Gastrocnemius medialis (tissue), 4 donors: ENCODE data around the gene KCNK17. TPM values are rescaled to one million over a fixed set of nuclear protein-coding genes. Genes with fewer than 3 reads are reported as not detected.

ENCODE experiments used
- ATAC-seq, 2 donors: fragments of 150-250 bp; one replicate each; pipeline ENCODE4 v1.9.1; 2016
- DNase-seq, 2 donors: peaks; one replicate each; pipeline ENCODE4 v3.0.0-alpha.2; 2019
- H3K27ac ChIP-seq, 4 donors: fragments of 200-600 bp; sonication (generic); 1 replicate in 1 of 4; 2 replicates in 3 of 4; pipeline ENCODE4 v1.5.1; 2016 to 2018; ENCODE audit warnings: mild to moderate bottlenecking in 2 of 4, moderate library complexity in 1 of 4
- H3K27me3 ChIP-seq, 3 donors: fragments of 200-600 bp; sonication (generic) in 2 of 3; 1 replicate in 1 of 3; 2 replicates in 2 of 3; pipeline versions ENCODE4 v1.5.1 to v1.6.0; 2016 to 2019; ENCODE audit warnings: mild to moderate bottlenecking in 1 of 3, moderate library complexity in 1 of 3
- H3K36me3 ChIP-seq, 2 donors: fragments of 200-600 bp; sonication (generic) in 1 of 2; one replicate each; pipeline ENCODE4 v1.5.1; 2017 to 2018
- H3K4me1 ChIP-seq, 2 donors: fragments of 200-600 bp; sonication (generic) in 1 of 2; one replicate each; pipeline ENCODE4 v1.5.1; 2016 to 2017; ENCODE audit warnings: mild to moderate bottlenecking in 2 of 2
- H3K4me3 ChIP-seq, 4 donors: fragments of 200-600 bp; sonication (generic) in 3 of 4; 1 replicate in 1 of 4; 2 replicates in 3 of 4; pipeline ENCODE4 v1.5.1; 2016 to 2019; ENCODE audit warnings: mild to moderate bottlenecking in 2 of 4
- H3K9me3 ChIP-seq, 3 donors: fragments of 200-600 bp; sonication (generic) in 2 of 3; 1 replicate in 1 of 3; 2 replicates in 2 of 3; pipeline ENCODE4 v1.5.1; 2016 to 2019
- POLR2A ChIP-seq, 2 donors: fragments of 450-650 bp; IDR thresholded peaks; one replicate each; pipeline ENCODE4 v1.6.1; 2017; ENCODE audit warnings: antibody characterized with exemption in 2 of 2, mild to moderate bottlenecking in 2 of 2, moderate library complexity in 2 of 2
- in situ Hi-C, 4 donors: fragments of 200-750 bp; cut with MboI; loops; one replicate each; pipeline versions ENCODE4 v1.15.0 to v1.8.0; 2017; ENCODE audit warnings: low sequenced_read_pairs in 4 of 4
- intact Hi-C: fragments of 100-400 bp; cut with DNase I; formaldehyde crosslinking; loops from one replicate; pipeline ENCODE4 v1.15.1; 2023; ENCODE audit warnings: low total_unique reads
- total RNA-seq, 4 donors: library from RNA; depleted of rRNA; stranded (reverse); fragments of >200 nt; gene quantifications; one replicate each; pipeline versions ENCODE4 v1.1.0 to v1.2.3, GENCODE V29; 2016
- TF ChIP-seq, protein P1 (sequence below), 5 experiments: fragments of 450-650 bp in 3 of 5; fragments of 200-600 bp in 2 of 5; sonication (generic) in 2 of 5; IDR thresholded peaks in 4 of 5; conservative IDR thresholded peaks in 1 of 5; 1 replicate in 4 of 5; 2 replicates in 1 of 5; pipeline ENCODE4 v1.5.1; 2016 to 2019; ENCODE audit warnings: antibody characterized with exemption in 5 of 5, mild to moderate bottlenecking in 3 of 5, moderate library complexity in 3 of 5

KCNK17 gene
- total RNA-seq, 4 donors from 2014 or later, result not detected

DNA sequence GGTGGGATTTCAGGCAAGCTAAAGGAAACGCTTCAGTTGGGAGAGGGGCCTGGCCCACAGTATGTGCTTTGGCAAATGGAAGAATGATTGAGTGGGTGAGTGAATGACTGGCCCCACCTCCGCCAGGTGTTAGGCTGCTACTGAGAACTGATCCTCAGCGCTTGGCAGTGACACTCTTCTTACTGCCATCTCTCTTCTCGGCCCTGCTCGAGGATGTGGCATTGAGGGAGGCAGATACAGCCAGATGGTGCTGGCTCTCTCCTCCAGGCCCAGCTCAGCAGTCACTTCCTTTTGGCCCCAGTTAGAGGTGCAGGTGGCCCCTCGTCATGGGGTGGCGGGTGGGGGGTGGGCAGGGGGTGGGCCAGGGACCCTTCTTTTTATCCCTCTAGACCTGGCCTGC lies 46.0 kb downstream of the KCNK17 start:
- Histone ChIP-seq H3K4me3 (no peak overlapping the region), H3K9me3 (no peaks in the 10 kb centered on the region), H3K27ac (no peak overlapping the region), H3K27me3 (no peaks in the 10 kb centered on the region), H3K36me3 (no peaks in the 10 kb centered on the region), H3K4me1 (no peaks in the 10 kb centered on the region)
- ATAC-seq, result no peak
- intact Hi-C loops, result no loop called here
- in situ Hi-C loops, result no loop called here
- TF ChIP-seq, protein P1, sequence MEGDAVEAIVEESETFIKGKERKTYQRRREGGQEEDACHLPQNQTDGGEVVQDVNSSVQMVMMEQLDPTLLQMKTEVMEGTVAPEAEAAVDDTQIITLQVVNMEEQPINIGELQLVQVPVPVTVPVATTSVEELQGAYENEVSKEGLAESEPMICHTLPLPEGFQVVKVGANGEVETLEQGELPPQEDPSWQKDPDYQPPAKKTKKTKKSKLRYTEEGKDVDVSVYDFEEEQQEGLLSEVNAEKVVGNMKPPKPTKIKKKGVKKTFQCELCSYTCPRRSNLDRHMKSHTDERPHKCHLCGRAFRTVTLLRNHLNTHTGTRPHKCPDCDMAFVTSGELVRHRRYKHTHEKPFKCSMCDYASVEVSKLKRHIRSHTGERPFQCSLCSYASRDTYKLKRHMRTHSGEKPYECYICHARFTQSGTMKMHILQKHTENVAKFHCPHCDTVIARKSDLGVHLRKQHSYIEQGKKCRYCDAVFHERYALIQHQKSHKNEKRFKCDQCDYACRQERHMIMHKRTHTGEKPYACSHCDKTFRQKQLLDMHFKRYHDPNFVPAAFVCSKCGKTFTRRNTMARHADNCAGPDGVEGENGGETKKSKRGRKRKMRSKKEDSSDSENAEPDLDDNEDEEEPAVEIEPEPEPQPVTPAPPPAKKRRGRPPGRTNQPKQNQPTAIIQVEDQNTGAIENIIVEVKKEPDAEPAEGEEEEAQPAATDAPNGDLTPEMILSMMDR (IDR thresholded peaks at IDR 0.05 in 4 of 5, conservative IDR thresholded peaks at IDR 0.05 in 1 of 5), result no peak
- TF ChIP-seq POLR2A (IDR thresholded peaks at IDR 0.05), result no peak
- no peak for DNase-seq

DNA sequence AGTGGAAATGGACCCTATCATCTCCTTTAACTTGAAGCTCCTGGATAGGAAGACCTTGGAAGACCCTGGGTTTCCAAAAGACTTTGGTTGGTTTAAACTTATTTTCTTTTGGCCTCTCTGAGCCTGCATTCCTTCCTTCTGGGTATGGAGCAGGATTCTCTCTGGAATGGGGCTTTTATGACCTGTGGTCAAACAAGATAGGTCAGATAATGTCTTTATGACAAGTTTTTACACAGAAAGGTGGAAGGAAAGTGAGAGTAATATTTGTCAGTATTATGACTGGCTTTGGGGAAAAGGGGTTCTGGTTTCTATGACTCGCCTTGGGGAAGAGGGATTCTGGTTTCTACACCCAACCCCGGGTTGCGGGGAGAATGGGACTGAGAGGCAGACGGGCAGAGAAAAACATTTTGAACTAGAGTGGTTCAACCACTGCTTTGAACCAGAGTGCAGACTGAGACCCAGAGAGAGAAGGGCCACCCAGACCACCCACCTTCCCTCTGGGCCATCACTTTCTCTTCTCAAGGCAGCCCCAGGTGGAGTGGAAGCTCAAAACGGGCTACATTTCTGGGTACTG lies 47.4 kb downstream of the KCNK17 start:
- intact Hi-C loops, result no loop called here
- no peaks in the 10 kb centered on the region for H3K4me1 ChIP-seq
- no peak for DNase-seq
- no peaks in the 10 kb centered on the region for H3K36me3 ChIP-seq
- H3K9me3 ChIP-seq, result no peaks in the 10 kb centered on the region
- ATAC-seq, result no peak
- H3K4me3 ChIP-seq, result no peak overlapping the region
- H3K27ac ChIP-seq, result no peak overlapping the region
- H3K27me3 ChIP-seq, result no peaks in the 10 kb centered on the region
- TF ChIP-seq, protein P1 (IDR thresholded peaks at IDR 0.05 in 4 of 5, conservative IDR thresholded peaks at IDR 0.05 in 1 of 5), result no peak
- no peak for TF ChIP-seq POLR2A (IDR thresholded peaks at IDR 0.05)
- in situ Hi-C loops, result no loop called here

DNA sequence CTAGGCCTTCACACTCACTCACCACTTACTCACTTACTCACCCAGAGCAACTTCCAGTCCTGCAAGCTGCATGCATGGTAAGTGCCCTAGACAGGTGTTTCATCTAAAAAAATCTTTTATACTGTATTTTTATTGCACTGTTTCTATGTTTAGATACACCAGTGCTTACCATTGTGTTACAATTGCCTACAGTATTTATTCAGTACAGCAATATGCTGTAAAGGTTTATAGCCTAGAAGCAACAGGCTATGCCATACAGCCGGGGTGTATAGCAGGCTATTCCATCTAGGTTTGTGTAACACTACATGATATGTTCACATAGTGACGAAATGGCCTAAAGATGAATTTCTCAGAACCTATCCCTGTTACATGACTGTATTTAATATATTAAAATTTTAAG lies 47.8 kb downstream of the KCNK17 start:
- no peak for TF ChIP-seq POLR2A (IDR thresholded peaks at IDR 0.05)
- TF ChIP-seq, protein P1 (IDR thresholded peaks at IDR 0.05 in 4 of 5, conservative IDR thresholded peaks at IDR 0.05 in 1 of 5), result no peak

DNA sequence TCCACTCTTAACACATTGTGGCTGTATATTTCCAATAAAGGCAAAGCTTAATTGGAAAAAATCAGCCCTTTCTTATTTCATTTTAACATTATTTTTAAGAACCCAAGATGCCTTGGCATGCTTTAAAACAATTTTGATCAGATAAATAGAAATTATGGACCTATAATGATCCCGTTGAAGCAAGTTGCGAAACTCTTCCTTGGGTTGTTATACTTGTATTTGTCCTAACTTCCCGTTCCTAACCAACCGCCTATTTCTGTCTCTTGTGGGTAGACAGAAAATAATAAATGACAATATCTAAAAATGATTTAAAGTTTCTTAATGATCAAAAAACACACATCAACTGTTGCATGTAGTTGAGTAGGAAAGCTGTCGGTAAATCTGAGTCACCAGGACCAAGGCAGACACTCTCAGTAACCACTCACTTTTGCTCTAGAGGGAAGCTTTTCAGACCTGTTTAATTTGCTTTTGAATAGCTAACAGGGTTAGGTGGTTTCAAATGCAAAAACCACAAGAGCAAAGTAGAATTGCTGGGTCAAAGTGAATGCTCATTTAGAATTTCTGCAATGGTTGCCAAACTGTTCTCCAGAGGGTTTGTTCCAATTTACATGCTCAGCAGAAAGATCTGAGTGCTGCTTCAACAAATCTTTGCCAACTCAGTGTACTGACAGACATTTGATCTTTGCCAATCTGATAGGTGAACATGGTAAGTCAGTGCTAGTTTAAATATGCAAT lies 50.7 kb downstream of the KCNK17 start:
- no peak overlapping the region for H3K4me3 ChIP-seq
- no peak overlapping the region for H3K27ac ChIP-seq
- TF ChIP-seq, protein P1 (IDR thresholded peaks at IDR 0.05 in 4 of 5, conservative IDR thresholded peaks at IDR 0.05 in 1 of 5), result no peak
- TF ChIP-seq POLR2A (IDR thresholded peaks at IDR 0.05), result no peak
- no peaks in the 10 kb centered on the region for H3K9me3 ChIP-seq
- in situ Hi-C loops, result no loop called here
- intact Hi-C loops, result no loop called here
- ATAC-seq, result no peak
- no peaks in the 10 kb centered on the region for H3K27me3 ChIP-seq
- H3K4me1 ChIP-seq, result no peaks in the 10 kb centered on the region
- H3K36me3 ChIP-seq, result no peaks in the 10 kb centered on the region
- DNase-seq, result no peak

More for the DNA sequence above, 47.8 kb downstream of the KCNK17 start:
- in situ Hi-C loops, result no loop called here
- DNase-seq (no peak), ATAC-seq (no peak)
- H3K4me1 ChIP-seq, result no peaks in the 10 kb centered on the region
- no peaks in the 10 kb centered on the region for H3K9me3 ChIP-seq
- no peak overlapping the region for H3K27ac ChIP-seq
- no peak overlapping the region for H3K4me3 ChIP-seq
- H3K27me3 ChIP-seq, result no peaks in the 10 kb centered on the region
- H3K36me3 ChIP-seq, result no peaks in the 10 kb centered on the region
- intact Hi-C loops, result no loop called here
